SU-DHL-6 (cell line): Measurements from ENCODE around the gene CDC25C.
A peak's percentile ranks its signal among the peaks of the same experiment; 100 is the strongest.

Experiments
- H2AFZ ChIP-seq: fragments of 200-600 bp; sonication (generic); 2 replicates; pipeline ENCODE4 v1.6.1; 2014; ENCODE audit warnings: low read depth, mild to moderate bottlenecking, moderate library complexity, mixed read lengths, antibody characterized with exemption, low read length; ENCODE audit not compliant: severe bottlenecking
- H3F3A ChIP-seq: fragments of 200-600 bp; shearing (Covaris generic); 2 replicates; pipeline ENCODE4 v1.6.0; 2016; ENCODE audit warnings: antibody characterized with exemption, mild to moderate bottlenecking; ENCODE audit not compliant: insufficient read depth
- H3K27ac ChIP-seq: fragments of 200-600 bp; sonication (generic); 2 replicates; pipeline ENCODE4 v1.5.1; 2016; ENCODE audit warnings: low read depth, mild to moderate bottlenecking, low read length, moderate library complexity, mixed read lengths
- H3K27me3 ChIP-seq: fragments of 200-600 bp; sonication (generic), shearing (Covaris generic); 2 replicates; pipeline ENCODE4 v1.6.0; 2014; ENCODE audit warnings: mild to moderate bottlenecking, low read length
- H3K36me3 ChIP-seq: fragments of 200-600 bp; sonication (generic); 2 replicates; pipeline ENCODE4 v1.6.1; 2014; ENCODE audit warnings: mild to moderate bottlenecking, low read length, mixed read lengths
- H3K4me2 ChIP-seq: fragments of 300-600, 200-600 bp; shearing (Covaris generic), sonication (generic); 2 replicates; pipeline ENCODE4 v1.6.0; 2014; ENCODE audit warnings: low read length, low read depth, mild to moderate bottlenecking; ENCODE audit not compliant: poor library complexity, severe bottlenecking
- H3K4me3 ChIP-seq: fragments of 200-600 bp; sonication (generic); 2 replicates; pipeline ENCODE4 v1.5.1; 2014; ENCODE audit warnings: antibody characterized with exemption, low read length, mild to moderate bottlenecking, mixed read lengths; ENCODE audit not compliant: insufficient read depth, poor library complexity, severe bottlenecking
- H3K79me2 ChIP-seq: fragments of 200-600 bp; sonication (generic); 2 replicates; pipeline ENCODE4 v1.6.1; 2014; ENCODE audit warnings: mild to moderate bottlenecking, low read length, moderate library complexity; ENCODE audit not compliant: insufficient read depth
- H3K9ac ChIP-seq: fragments of 200-600 bp; sonication (generic); 2 replicates; pipeline ENCODE4 v1.7.0; 2014; ENCODE audit warnings: mild to moderate bottlenecking, low read length
- H3K9me2 ChIP-seq: fragments of 200-600 bp; sonication (generic); replicated peaks from 2 replicates; pipeline ENCODE4 v1.6.1; 2014; ENCODE audit warnings: low read length; ENCODE audit not compliant: insufficient read depth
- H3K9me3 ChIP-seq: fragments of 200-600 bp; sonication (generic); 2 replicates; pipeline ENCODE4 v1.6.1; 2014; ENCODE audit warnings: low read length, mixed read lengths; ENCODE audit not compliant: insufficient read depth
- H4K20me1 ChIP-seq: fragments of 200-600 bp; sonication (generic); 2 replicates; pipeline ENCODE4 v1.6.1; 2014; ENCODE audit warnings: low read depth, mild to moderate bottlenecking, antibody characterized with exemption, low read length, moderate library complexity, mixed read lengths
- CTCF ChIP-seq: fragments of 200-600 bp; sonication (generic); IDR thresholded peaks from one replicate; pipeline ENCODE4 v1.5.1; 2017; ENCODE audit warnings: antibody characterized with exemption, mild to moderate bottlenecking, low read length, moderate library complexity; ENCODE audit not compliant: insufficient read depth, poor library complexity, severe bottlenecking
- EZH2phosphoT487 ChIP-seq: fragments of 200-600 bp; sonication (generic), shearing (Covaris generic); conservative IDR thresholded peaks from 2 replicates; pipeline ENCODE4 v1.6.1; 2018; ENCODE audit warnings: mild to moderate bottlenecking, antibody characterized with exemption, low read length, moderate library complexity, mixed read lengths

The CDC25C gene

GRCh38 chr5:138344887-138345622 is 13.5 kb upstream of the CDC25C start:
- H3K27me3 ChIP-seq: no peaks in the 10 kb centered on the region
- no peak overlapping the region for H2AFZ ChIP-seq
- H3K79me2 ChIP-seq: peaks cover 12% of the 10 kb centered on the region
- no peaks in the 10 kb centered on the region for H3K9me2 ChIP-seq
- H3K4me3 ChIP-seq: no peak overlapping the region
- no peak overlapping the region for H3K9ac ChIP-seq
- TF ChIP-seq CTCF (no peak), EZH2phosphoT487 (no peak)
- H3K9me3 ChIP-seq: no peaks in the 10 kb centered on the region
- H4K20me1 ChIP-seq: no peaks in the 10 kb centered on the region
- H3K36me3 ChIP-seq: peaks cover 10% of the 10 kb centered on the region; the same call in 1 of the 2 replicates
- H3K27ac ChIP-seq: no peak overlapping the region
- no peak overlapping the region for H3K4me2 ChIP-seq
- H3F3A ChIP-seq: 0 out of 2 replicates have a peak, but pooled peaks cover under 1% of the 10 kb centered on the region

GRCh38 chr5:138340008-138340407 is 8.4 kb upstream of the CDC25C start:
- H4K20me1 ChIP-seq: no peaks in the 10 kb centered on the region
- no peak for TF ChIP-seq EZH2phosphoT487
- TF ChIP-seq CTCF: no peak
- H3K4me2 ChIP-seq: peak overlapping the region; percentile 94
- peak overlapping the region; percentile 67 for H3K4me3 ChIP-seq
- H3K36me3 ChIP-seq: peaks cover 10% of the 10 kb centered on the region; the same call in 1 of the 2 replicates
- peak overlapping the region; percentile 56; the same call in 1 of the 2 replicates for H3K27ac ChIP-seq
- H3K9me3 ChIP-seq: no peaks in the 10 kb centered on the region
- H3K27me3 ChIP-seq: no peaks in the 10 kb centered on the region
- H3F3A ChIP-seq: peaks cover 13% of the 10 kb centered on the region; the same call in 1 of the 2 replicates
- H2AFZ ChIP-seq: no peak overlapping the region
- H3K9ac ChIP-seq: peak overlapping the region; percentile 88; the same call in 1 of the 2 replicates
- H3K79me2 ChIP-seq: peaks cover 31% of the 10 kb centered on the region
- H3K9me2 ChIP-seq: no peaks in the 10 kb centered on the region

- Histone ChIP-seq H3K9me2 (no peaks in the 10 kb centered on the region), H3K27ac (peak overlapping the region; percentile 56), H3K9ac (peak overlapping the region; percentile 88), H3K36me3 (peaks cover 10% of the 10 kb centered on the region; the same call in 1 of the 2 replicates), H3K79me2 (peaks cover 31% of the 10 kb centered on the region), H3K4me3 (peak overlapping the region; percentile 67), H3K27me3 (no peaks in the 10 kb centered on the region), H3F3A (peaks cover 13% of the 10 kb centered on the region; the same call in 1 of the 2 replicates), H4K20me1 (no peaks in the 10 kb centered on the region), H3K9me3 (no peaks in the 10 kb centered on the region), H3K4me2 (peak overlapping the region; percentile 94), H2AFZ (no peak overlapping the region)
- TF ChIP-seq CTCF (no peak), EZH2phosphoT487 (no peak)
These were observed 7.9 kb upstream of the CDC25C start for GRCh38 chr5:138339464-138339863.
